H9 (cell line): ENCODE results near the gene HMOX1. TPM values are rescaled to one million over a fixed set of nuclear protein-coding genes. Genes with fewer than 3 reads are reported as not detected.

Experiments used
- DNase-seq: peaks from one replicate; pipeline ENCODE4 v3.0.0-alpha.2; 2017
- H2AFZ ChIP-seq: one replicate; pipeline ENCODE4 v1.6.1; 2013; ENCODE audit warnings: mild to moderate bottlenecking, low read length, control low read depth, moderate library complexity
- H2AK5ac ChIP-seq: 2 replicates; pipeline ENCODE4 v1.6.1; 2013; ENCODE audit warnings: low read length, control low read depth, mixed read lengths; ENCODE audit not compliant: insufficient read length
- H2BK120ac ChIP-seq: one replicate; pipeline ENCODE4 v1.6.1; 2013; ENCODE audit warnings: low read depth, mild to moderate bottlenecking, low read length, control low read depth, inconsistent platforms; ENCODE audit not compliant: poor library complexity, severe bottlenecking
- H2BK12ac ChIP-seq: 2 replicates; pipeline ENCODE4 v1.6.1; 2013; ENCODE audit warnings: low read length, control low read depth, mixed read lengths, low read depth; ENCODE audit not compliant: insufficient read length
- H2BK15ac ChIP-seq: 2 replicates; pipeline ENCODE4 v1.6.1; 2013; ENCODE audit warnings: low read depth, low read length, control low read depth
- H2BK20ac ChIP-seq: one replicate; pipeline ENCODE4 v1.6.1; 2013; ENCODE audit warnings: low read depth, mild to moderate bottlenecking, low read length, control low read depth, inconsistent platforms; ENCODE audit not compliant: poor library complexity, severe bottlenecking
- H2BK5ac ChIP-seq: 2 replicates; pipeline ENCODE4 v1.6.1; 2013; ENCODE audit warnings: low read length, control low read depth, mixed read lengths; ENCODE audit not compliant: insufficient read length
- H3K14ac ChIP-seq: 2 replicates; pipeline ENCODE4 v1.6.1; 2013; ENCODE audit warnings: low read length, control low read depth; ENCODE audit not compliant: insufficient read depth
- H3K18ac ChIP-seq: 2 replicates; pipeline ENCODE4 v1.6.1; 2013; ENCODE audit warnings: low read depth, mild to moderate bottlenecking, mixed read lengths, low read length, control low read depth; ENCODE audit not compliant: insufficient read length
- H3K23ac ChIP-seq: 2 replicates; pipeline ENCODE4 v1.6.1; 2013; ENCODE audit warnings: low read length, control low read depth, mixed read lengths, low read depth; ENCODE audit not compliant: insufficient read length
- H3K23me2 ChIP-seq: 2 replicates; pipeline ENCODE4 v1.6.1; 2013; ENCODE audit warnings: low read depth, mild to moderate bottlenecking, mixed read lengths, low read length, control low read depth; ENCODE audit not compliant: insufficient read length, poor library complexity, severe bottlenecking
- H3K27ac ChIP-seq: 2 replicates; pipeline ENCODE4 v1.5.1; 2013; ENCODE audit warnings: low read length, control low read depth, mixed read lengths, low read depth; ENCODE audit not compliant: insufficient read length
- H3K27me3 ChIP-seq: 2 replicates; pipeline ENCODE4 v1.6.1; 2013; ENCODE audit warnings: low read length, control low read depth, inconsistent platforms; ENCODE audit not compliant: insufficient read depth
- H3K4ac ChIP-seq: 2 replicates; pipeline ENCODE4 v1.6.1; 2013; ENCODE audit warnings: low read depth, mild to moderate bottlenecking, control low read depth, inconsistent platforms, low read length, moderate library complexity
- H3K4me1 ChIP-seq: 2 replicates; pipeline ENCODE4 v1.6.1; 2013; ENCODE audit warnings: low read length, control low read depth, inconsistent platforms; ENCODE audit not compliant: insufficient read depth
- H3K4me2 ChIP-seq: 2 replicates; pipeline ENCODE4 v1.6.1; 2013; ENCODE audit warnings: low read length, control low read depth, mixed read lengths; ENCODE audit not compliant: insufficient read length, insufficient read depth
- H3K56ac ChIP-seq: 2 replicates; pipeline ENCODE4 v1.6.1; 2013; ENCODE audit warnings: low read depth, mild to moderate bottlenecking, mixed read lengths, low read length, control low read depth; ENCODE audit not compliant: insufficient read length
- H3K79me1 ChIP-seq: 2 replicates; pipeline ENCODE4 v1.6.1; 2013; ENCODE audit warnings: low read depth, mild to moderate bottlenecking, moderate library complexity, low read length, control low read depth, inconsistent platforms; ENCODE audit not compliant: insufficient read depth, poor library complexity, severe bottlenecking
- H3K79me2 ChIP-seq: 2 replicates; pipeline ENCODE4 v1.6.1; 2013; ENCODE audit warnings: low read length, control low read depth, inconsistent platforms; ENCODE audit not compliant: insufficient read depth
- H3K9ac ChIP-seq: 2 replicates; pipeline ENCODE4 v1.6.1; 2013; ENCODE audit warnings: low read length, control low read depth, mixed read lengths; ENCODE audit not compliant: insufficient read length; ENCODE audit errors: extremely low read depth
- H3K9me3 ChIP-seq: one replicate; pipeline ENCODE4 v1.6.1; 2013; ENCODE audit warnings: low read depth, low read length, inconsistent platforms; ENCODE audit not compliant: control insufficient read depth
- H3T11ph ChIP-seq: one replicate; pipeline ENCODE4 v1.6.1; 2013; ENCODE audit warnings: mild to moderate bottlenecking, low read length, control low read depth, inconsistent platforms
- H4K20me1 ChIP-seq: one replicate; pipeline ENCODE4 v1.6.1; 2013; ENCODE audit not compliant: control insufficient read depth, insufficient read length, insufficient read depth
- H4K5ac ChIP-seq: 2 replicates; pipeline ENCODE4 v1.6.1; 2013; ENCODE audit warnings: low read depth, mild to moderate bottlenecking, mixed read lengths, low read length, control low read depth; ENCODE audit not compliant: insufficient read length
- H4K8ac ChIP-seq: replicated peaks from 2 replicates; pipeline ENCODE4 v1.6.1; 2013; ENCODE audit warnings: low read length, control low read depth, mixed read lengths, low read depth; ENCODE audit not compliant: insufficient read length
- H4K91ac ChIP-seq: 2 replicates; pipeline ENCODE4 v1.6.1; 2013; ENCODE audit warnings: low read depth, mild to moderate bottlenecking, moderate library complexity, mixed read lengths, low read length, control low read depth; ENCODE audit not compliant: insufficient read length
- H3K27ac Mint-ChIP-seq, 3 experiments: 2 replicates in 2 of 3; 3 replicates in 1 of 3; pipeline ENCODE4 v1.8.0; 2020 to 2021; ENCODE audit warnings: mixed read lengths in 3 of 3, mild to moderate bottlenecking in 1 of 3, moderate library complexity in 1 of 3
- H3K27me3 Mint-ChIP-seq: 2 replicates; pipeline ENCODE4 v1.8.0; 2021; ENCODE audit warnings: low read depth, mild to moderate bottlenecking, moderate library complexity, mixed read lengths
- H3K36me3 Mint-ChIP-seq, 3 experiments: 2 replicates in 2 of 3; 3 replicates in 1 of 3; pipeline ENCODE4 v1.8.0; 2020 to 2021; ENCODE audit warnings: low read depth in 3 of 3, mixed read lengths in 3 of 3; ENCODE audit not compliant: insufficient read depth in 1 of 3
- H3K4me1 Mint-ChIP-seq, 2 experiments: 2 replicates each; pipeline ENCODE4 v1.8.0; 2020; ENCODE audit warnings: mixed read lengths in 2 of 2
- H3K4me3 Mint-ChIP-seq, 2 experiments: 2 replicates in 1 of 2; 3 replicates in 1 of 2; pipeline ENCODE4 v1.8.0; 2020 to 2021; ENCODE audit warnings: mild to moderate bottlenecking in 2 of 2, mixed read lengths in 2 of 2, moderate library complexity in 1 of 2
- H3K9me3 Mint-ChIP-seq, 2 experiments: 2 replicates in 1 of 2; 3 replicates in 1 of 2; pipeline ENCODE4 v1.8.0; 2020; ENCODE audit warnings: mild to moderate bottlenecking in 2 of 2, mixed read lengths in 2 of 2, moderate library complexity in 1 of 2
- WGBS: extraction: QIAGEN DNeasy Blood & Tissue Kit; methylation state at CpG from one replicate; pipeline ENCODE4 v1.1.7; 2013; ENCODE audit warnings: missing lambda C conversion rate, low lambda C conversion rate, mixed read lengths; ENCODE audit not compliant: insufficient read length; ENCODE audit errors: extremely low coverage; 5-methylcytosine and 5-hydroxymethylcytosine counted together
- total RNA-seq: library from RNA; stranded (reverse); gene quantifications from 2 replicates; pipeline ENCODE4 v1.2.1, GENCODE V29; 2021
- TF ChIP-seq, protein P1 (sequence below): fragments of 200-600 bp; sonication (generic); conservative IDR thresholded peaks from 3 replicates; pipeline ENCODE4 v1.8.0; 2021; ENCODE audit warnings: antibody characterized with exemption, mild to moderate bottlenecking

Gene HMOX1
- total RNA-seq, 1 experiment from 2014 or later: 22.7 TPM

DNA sequence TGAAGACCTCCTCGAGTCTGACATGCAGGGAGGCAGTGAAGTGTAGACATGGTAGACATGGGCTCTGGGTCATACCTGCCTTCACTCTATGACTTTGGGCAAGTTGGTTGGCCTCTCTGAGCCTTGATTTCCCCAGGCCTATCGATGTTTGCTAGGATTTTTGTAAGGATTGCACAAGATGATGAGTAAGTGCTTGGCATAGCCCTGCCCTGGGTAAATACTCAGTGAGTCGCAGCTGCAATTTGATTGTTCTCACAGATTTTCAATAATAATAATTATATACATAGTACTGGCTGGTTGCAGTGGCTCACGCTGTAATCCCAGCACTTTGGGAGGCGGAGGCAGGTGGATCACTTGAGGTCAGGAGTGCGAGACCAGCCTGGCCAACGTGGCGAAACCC is 37.2 kb downstream of the HMOX1 start:
- H2AFZ ChIP-seq: no peak overlapping the region
- H4K8ac ChIP-seq: no peak overlapping the region
- no peak overlapping the region for H4K5ac ChIP-seq
- Mint-ChIP-seq H3K27me3 (no peaks in the 10 kb centered on the region), H3K4me3 (no peak overlapping the region), H3K27ac (no peak overlapping the region), H3K4me1 (peaks cover 8 to 10% of the 10 kb centered on the region in 2 experiments), H3K36me3 (peaks cover 71 to 97% (median 95%) of the 10 kb centered on the region in 3 experiments), H3K9me3 (no peaks in the 10 kb centered on the region)
- H3K9ac ChIP-seq: no peak overlapping the region
- TF ChIP-seq, protein P1, sequence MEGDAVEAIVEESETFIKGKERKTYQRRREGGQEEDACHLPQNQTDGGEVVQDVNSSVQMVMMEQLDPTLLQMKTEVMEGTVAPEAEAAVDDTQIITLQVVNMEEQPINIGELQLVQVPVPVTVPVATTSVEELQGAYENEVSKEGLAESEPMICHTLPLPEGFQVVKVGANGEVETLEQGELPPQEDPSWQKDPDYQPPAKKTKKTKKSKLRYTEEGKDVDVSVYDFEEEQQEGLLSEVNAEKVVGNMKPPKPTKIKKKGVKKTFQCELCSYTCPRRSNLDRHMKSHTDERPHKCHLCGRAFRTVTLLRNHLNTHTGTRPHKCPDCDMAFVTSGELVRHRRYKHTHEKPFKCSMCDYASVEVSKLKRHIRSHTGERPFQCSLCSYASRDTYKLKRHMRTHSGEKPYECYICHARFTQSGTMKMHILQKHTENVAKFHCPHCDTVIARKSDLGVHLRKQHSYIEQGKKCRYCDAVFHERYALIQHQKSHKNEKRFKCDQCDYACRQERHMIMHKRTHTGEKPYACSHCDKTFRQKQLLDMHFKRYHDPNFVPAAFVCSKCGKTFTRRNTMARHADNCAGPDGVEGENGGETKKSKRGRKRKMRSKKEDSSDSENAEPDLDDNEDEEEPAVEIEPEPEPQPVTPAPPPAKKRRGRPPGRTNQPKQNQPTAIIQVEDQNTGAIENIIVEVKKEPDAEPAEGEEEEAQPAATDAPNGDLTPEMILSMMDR: no peak
- no peak overlapping the region for H2BK15ac ChIP-seq
- no peak overlapping the region for H3T11ph ChIP-seq
- no peak overlapping the region for H3K27ac ChIP-seq
- H2BK20ac ChIP-seq: no peak overlapping the region
- no peaks in the 10 kb centered on the region for H3K79me1 ChIP-seq
- no peak overlapping the region for H3K56ac ChIP-seq
- no peaks in the 10 kb centered on the region; the same call in 1 of the 2 replicates for H3K79me2 ChIP-seq
- H2BK12ac ChIP-seq: no peak overlapping the region
- no peak overlapping the region for H2BK5ac ChIP-seq
- H4K20me1 ChIP-seq: no peaks in the 10 kb centered on the region
- no CpG with 5 or more reads among the region's 8 CpGs for WGBS
- no peak for DNase-seq
- H3K27me3 ChIP-seq: no peaks in the 10 kb centered on the region
- no peak overlapping the region for H2BK120ac ChIP-seq
- no peak overlapping the region for H2AK5ac ChIP-seq
- no peak overlapping the region for H3K4ac ChIP-seq
- H3K23ac ChIP-seq: no peak overlapping the region
- no peaks in the 10 kb centered on the region for H3K4me1 ChIP-seq
- H3K23me2 ChIP-seq: no peaks in the 10 kb centered on the region
- H3K18ac ChIP-seq: no peak overlapping the region
- H3K14ac ChIP-seq: no peak overlapping the region
- H4K91ac ChIP-seq: no peak overlapping the region
- no peaks in the 10 kb centered on the region for H3K9me3 ChIP-seq
- no peak overlapping the region for H3K4me2 ChIP-seq
